Measurements from ENCODE around the gene MORF4L1. TPM values are rescaled to one million over a fixed set of nuclear protein-coding genes. Genes with fewer than 3 reads are reported as not detected.

Gene MORF4L1, protein sequence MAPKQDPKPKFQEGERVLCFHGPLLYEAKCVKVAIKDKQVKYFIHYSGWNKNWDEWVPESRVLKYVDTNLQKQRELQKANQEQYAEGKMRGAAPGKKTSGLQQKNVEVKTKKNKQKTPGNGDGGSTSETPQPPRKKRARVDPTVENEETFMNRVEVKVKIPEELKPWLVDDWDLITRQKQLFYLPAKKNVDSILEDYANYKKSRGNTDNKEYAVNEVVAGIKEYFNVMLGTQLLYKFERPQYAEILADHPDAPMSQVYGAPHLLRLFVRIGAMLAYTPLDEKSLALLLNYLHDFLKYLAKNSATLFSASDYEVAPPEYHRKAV
- 290 and 351 TPM in 2 replicates for total RNA-seq

DNA sequence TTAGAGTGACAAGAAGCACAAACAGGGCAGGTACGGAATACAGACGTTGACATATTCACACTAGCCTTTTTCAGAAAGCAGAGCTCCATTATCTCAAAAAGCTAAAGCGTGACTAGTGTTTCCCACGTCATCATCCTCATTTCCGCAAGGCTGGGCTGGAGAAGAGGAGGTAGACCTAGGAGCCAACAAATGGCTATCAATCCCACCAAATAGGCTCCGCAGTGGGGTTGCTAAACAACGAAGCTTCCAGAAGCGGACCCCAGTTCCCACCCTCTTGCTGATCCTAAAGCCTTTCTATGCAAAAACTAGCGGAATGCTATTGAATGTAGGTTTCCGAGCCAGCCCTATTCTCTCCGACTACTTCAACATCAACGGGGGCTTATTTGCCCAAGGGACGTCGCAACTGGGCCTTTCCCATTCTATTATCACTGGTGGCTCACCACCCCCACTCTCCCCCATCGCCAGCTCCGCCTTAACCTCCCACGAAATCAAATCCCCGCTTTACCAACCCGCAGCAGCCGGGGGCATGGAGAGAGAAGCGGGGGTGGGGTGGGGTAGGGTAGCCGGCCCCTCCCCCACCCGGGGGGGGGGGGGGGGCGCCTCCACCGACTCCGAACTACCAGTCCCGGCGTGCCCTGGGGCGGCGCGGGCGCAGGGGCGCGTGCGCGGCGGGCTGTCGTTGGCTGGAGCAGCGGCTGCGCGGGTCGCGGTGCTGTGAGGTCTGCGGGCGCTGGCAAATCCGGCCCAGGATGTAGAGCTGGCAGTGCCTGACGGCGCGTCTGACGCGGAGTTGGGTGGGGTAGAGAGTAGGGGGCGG, at the start of gene MORF4L1:
Gene MORF4L1, plus strand, starts transcription at position 736 of the 817 bp plus-strand sequence. CDS start 128 bp downstream, outside the sequence.

DNA sequence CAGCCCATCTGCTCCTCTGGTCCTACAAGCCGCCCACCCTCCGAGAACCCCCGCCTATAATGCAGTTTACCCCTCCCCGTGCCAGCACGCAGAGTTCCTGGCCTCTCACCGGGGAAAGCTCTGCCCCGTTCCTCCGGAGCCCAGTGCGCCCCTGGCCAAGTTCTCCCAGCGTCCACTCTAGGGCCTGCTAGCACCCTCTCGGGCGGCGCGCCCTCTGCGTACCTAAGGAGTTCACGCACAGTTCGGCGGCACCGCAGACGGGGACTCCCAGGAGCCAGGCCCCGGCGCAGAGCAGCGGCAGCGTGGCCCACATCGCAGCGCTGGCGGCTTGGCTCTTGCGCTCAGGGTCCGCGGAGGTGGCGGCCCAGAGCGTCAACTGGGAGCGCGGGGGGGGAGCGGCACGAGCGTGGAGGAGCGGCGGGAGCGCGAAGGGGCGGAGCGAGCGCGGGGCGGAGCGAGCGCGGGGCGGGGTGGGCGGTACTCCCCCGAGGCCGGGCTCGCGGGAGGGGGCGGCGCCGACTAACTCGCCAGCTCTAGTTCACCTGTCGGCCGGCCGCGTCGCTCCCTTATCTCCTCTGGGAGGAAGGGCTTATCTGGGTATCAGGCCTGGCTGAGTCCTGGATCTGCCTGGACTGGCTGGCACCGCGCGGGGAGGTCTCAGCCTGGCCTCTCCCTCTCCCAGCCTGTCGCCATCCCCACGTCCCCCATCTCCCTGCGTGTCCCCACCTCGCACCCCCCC, 72.1 kb downstream of the MORF4L1 start, which contains the start of gene CTSH:
Gene CTSH, minus strand, starts transcription at position 378 of the 739 bp plus-strand sequence. Its CDS starts 65 bp downstream, at position 313.

Other genes starting within 250 kb of the MORF4L1 start
- not detected in 2 replicates for gene CHRNB4, start 231.7 kb upstream of the MORF4L1 start, total RNA-seq
- 3.8 and 4.1 TPM in 2 replicates for gene ADAMTS7, start 61.4 kb upstream of the MORF4L1 start, total RNA-seq
- 7.5 and 18.2 TPM in 2 replicates for gene CTSH, start 72.2 kb downstream of the MORF4L1 start, total RNA-seq
- gene RASGRF1, start 217.9 kb downstream of the MORF4L1 start, total RNA-seq, result under 0.01 TPM in 1 of 2 replicates, not detected in the other